Testis (tissue), 2 donors: ENCODE results near the gene ANKRD12.

Experiments used
- CTCF ChIP-seq, 3 experiments: fragments of 450-650 bp in 2 of 3; fragments of 200-600 bp in 1 of 3; sonication (generic) in 1 of 3; IDR thresholded peaks; one replicate each; pipeline ENCODE4 v1.5.1; 2016 to 2019; ENCODE audit warnings: antibody characterized with exemption in 3 of 3, mild to moderate bottlenecking in 2 of 3, moderate library complexity in 1 of 3
- POLR2A ChIP-seq: fragments of 450-650 bp; IDR thresholded peaks from one replicate; pipeline ENCODE4 v1.6.1; 2017; ENCODE audit warnings: antibody characterized with exemption, mild to moderate bottlenecking, moderate library complexity

GRCh38 chr18:9278028-9278427 is 141.4 kb downstream of the ANKRD12 start:
- TF ChIP-seq CTCF (IDR thresholded peaks at IDR 0.05) (no peak), POLR2A (no peak)
